ENCODE measurements around the gene MAP2K1.

DNA sequence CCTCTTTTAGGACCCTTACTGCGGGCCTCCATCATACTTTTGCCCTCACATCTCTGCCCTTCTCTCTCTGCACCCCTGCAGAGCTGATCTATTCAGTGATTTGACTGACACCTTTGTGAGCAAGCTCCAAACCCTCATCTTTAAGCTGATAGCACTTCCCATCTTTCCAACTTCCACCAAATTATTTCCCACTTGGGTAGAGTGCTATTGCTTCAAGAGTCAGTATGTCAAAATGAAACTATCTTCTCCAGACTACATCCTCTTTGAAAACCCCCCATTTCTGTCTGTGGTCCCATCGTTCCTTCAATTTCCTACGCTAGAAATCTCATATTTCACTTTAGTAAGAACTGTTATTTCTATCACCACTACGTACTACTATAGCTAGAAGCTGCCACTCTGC, 138.1 kb downstream of the MAP2K1 start:
- TF ChIP-seq, protein P1, sequence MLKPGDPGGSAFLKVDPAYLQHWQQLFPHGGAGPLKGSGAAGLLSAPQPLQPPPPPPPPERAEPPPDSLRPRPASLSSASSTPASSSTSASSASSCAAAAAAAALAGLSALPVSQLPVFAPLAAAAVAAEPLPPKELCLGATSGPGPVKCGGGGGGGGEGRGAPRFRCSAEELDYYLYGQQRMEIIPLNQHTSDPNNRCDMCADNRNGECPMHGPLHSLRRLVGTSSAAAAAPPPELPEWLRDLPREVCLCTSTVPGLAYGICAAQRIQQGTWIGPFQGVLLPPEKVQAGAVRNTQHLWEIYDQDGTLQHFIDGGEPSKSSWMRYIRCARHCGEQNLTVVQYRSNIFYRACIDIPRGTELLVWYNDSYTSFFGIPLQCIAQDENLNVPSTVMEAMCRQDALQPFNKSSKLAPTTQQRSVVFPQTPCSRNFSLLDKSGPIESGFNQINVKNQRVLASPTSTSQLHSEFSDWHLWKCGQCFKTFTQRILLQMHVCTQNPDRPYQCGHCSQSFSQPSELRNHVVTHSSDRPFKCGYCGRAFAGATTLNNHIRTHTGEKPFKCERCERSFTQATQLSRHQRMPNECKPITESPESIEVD (tag by site-specific recombination; IDR thresholded peaks at IDR 0.05), result no peak
- no peak for TF ChIP-seq HOXD13 (CRISPR knock-in tag; IDR thresholded peaks at IDR 0.05; ENCODE audit: borderline replicate concordance)
- TF ChIP-seq, protein P2, sequence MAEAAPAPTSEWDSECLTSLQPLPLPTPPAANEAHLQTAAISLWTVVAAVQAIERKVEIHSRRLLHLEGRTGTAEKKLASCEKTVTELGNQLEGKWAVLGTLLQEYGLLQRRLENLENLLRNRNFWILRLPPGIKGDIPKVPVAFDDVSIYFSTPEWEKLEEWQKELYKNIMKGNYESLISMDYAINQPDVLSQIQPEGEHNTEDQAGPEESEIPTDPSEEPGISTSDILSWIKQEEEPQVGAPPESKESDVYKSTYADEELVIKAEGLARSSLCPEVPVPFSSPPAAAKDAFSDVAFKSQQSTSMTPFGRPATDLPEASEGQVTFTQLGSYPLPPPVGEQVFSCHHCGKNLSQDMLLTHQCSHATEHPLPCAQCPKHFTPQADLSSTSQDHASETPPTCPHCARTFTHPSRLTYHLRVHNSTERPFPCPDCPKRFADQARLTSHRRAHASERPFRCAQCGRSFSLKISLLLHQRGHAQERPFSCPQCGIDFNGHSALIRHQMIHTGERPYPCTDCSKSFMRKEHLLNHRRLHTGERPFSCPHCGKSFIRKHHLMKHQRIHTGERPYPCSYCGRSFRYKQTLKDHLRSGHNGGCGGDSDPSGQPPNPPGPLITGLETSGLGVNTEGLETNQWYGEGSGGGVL (tag by site-specific recombination; IDR thresholded peaks at IDR 0.05), result no peak
